Measurements from ENCODE around the gene UNC13C. TPM values are rescaled to one million over a fixed set of nuclear protein-coding genes. Genes with fewer than 3 reads are reported as not detected.

Gene UNC13C
- 43.3 TPM in 2 replicates for total RNA-seq (2013; cell fraction: nucleolus; rRNA removed)
- 19.1 and 19.5 TPM in 2 replicates for total RNA-seq (2014; rRNA removed)
- total RNA-seq (2014; rRNA removed; fragmentation: Illumina TruSeq; extraction: Trizol) = 28.3 and 28.6 TPM in 2 replicates
- total RNA-seq (2021) = 17.7 and 18.0 TPM in 2 replicates
- 2.1 TPM for polyA plus RNA-seq (2011; ENCODE audit: low read depth)
- polyA plus RNA-seq (2011; rRNA removed) = 81.3 and 116 TPM in 2 replicates
- 28.2 and 31.3 TPM in 2 replicates for polyA plus RNA-seq (2011; cell fraction: cytosol; rRNA removed)
- polyA plus RNA-seq (2011; cell fraction: nucleus; rRNA removed) = 39.9 and 49.4 TPM in 2 replicates
- polyA plus RNA-seq (2012) = 5.7 TPM in 2 replicates
- 22.5 and 22.7 TPM in 2 replicates for polyA plus RNA-seq (2014; fragmentation: Illumina TruSeq; extraction: Trizol)
- 10 to 100 TPM; 23.6 to 26.5 TPM for polyA plus RNA-seq (2014; fragmentation: Nextera tagmentation; extraction: Ambion mirVana)
- 9.9 and 11.6 TPM in 2 replicates for polyA plus RNA-seq (2014; rRNA removed)
- 10 to 100 TPM; 72.6 to 74.3 TPM for polyA plus RNA-seq (2016; fragmentation: Nextera tagmentation; extraction: Ambion mirVana)
- 59.4 and 112 TPM in 2 replicates for polyA minus RNA-seq (2011; rRNA and poly(A)+ RNA removed)
- 55.2 and 63.8 TPM in 2 replicates for polyA minus RNA-seq (2011; cell fraction: cytosol; rRNA and poly(A)+ RNA removed)
- polyA minus RNA-seq (2011; cell fraction: nucleus; rRNA and poly(A)+ RNA removed) = 48.5 and 56.4 TPM in 2 replicates
- Bru-seq, nascent RNA = percentile 70 among the genes with signal in this experiment
- BruChase-seq, experiment 1, labeled RNA remaining after a 6-hour chase = percentile 56 among the genes with signal in this experiment
- percentile 62 among the genes with signal in this experiment for BruChase-seq, experiment 2, labeled RNA remaining after a 2-hour chase
- long read RNA-seq, experiment 1, partial matches to known transcripts = 16 of 224 reads
- long read RNA-seq, experiment 1, other reads (novel, unspliced or antisense) = 208 of 224 reads
- long read RNA-seq, experiment 2, partial matches to known transcripts = 1,216 of 1,385 reads
- long read RNA-seq, experiment 2, other reads (novel, unspliced or antisense) = 169 of 1,385 reads

GRCh38 chr15:53978253-53978906 lies at the start of gene UNC13C:
Gene UNC13C, plus strand, starts transcription at chr15:53978441. Its CDS starts 34,463 bp downstream, at chr15:54012904.
- RAD21 ChIA-PET (ENCODE audit: unreplicated experiment) = interaction anchor here (0.6 to 7.1 kb wide), 23 partner anchors 11 to 1457 kb away, joined by 3 to 76 read pairs (median 4); no protein-coding TSS in a partner anchor
- no peak for FAIRE-seq
- TF ChIP-seq PAX8 (IDR thresholded peaks at IDR 0.05) (no peak), TCF7 (IDR thresholded peaks at IDR 0.05; ENCODE audit: borderline replicate concordance) (no peak), NR2F1 (conservative IDR thresholded peaks at IDR 0.05) (no peak), ZSCAN29 (IDR thresholded peaks at IDR 0.05) (no peak), CBX5 (IDR thresholded peaks at IDR 0.05; ENCODE audit: low read depth) (no peak), BHLHE40 (IDR thresholded peaks at IDR 0.05; ENCODE audit: borderline replicate concordance in 1 of 2, low read depth in 2 of 2, low read length in 1 of 2) (peak in 1 of 2 experiments; percentile 35; a peak in 1 of 4 replicates), EZH2 (IDR thresholded peaks at IDR 0.05; ENCODE audit: borderline replicate concordance, control insufficient read depth, low read depth, low read length) (no peak), SREBF2 (IDR thresholded peaks at IDR 0.05; ENCODE audit: low read length) (no peak), DPF2 (IDR thresholded peaks at IDR 0.05) (no peak), RELB (IDR thresholded peaks at IDR 0.05; ENCODE audit: low read depth) (no peak), BCL11A (IDR thresholded peaks at IDR 0.05; ENCODE audit: low read depth, low read length) (no peak), SMARCA5 (IDR thresholded peaks at IDR 0.05) (peak; percentile 83; the same call in 1 of the 2 replicates), E2F8 (IDR thresholded peaks at IDR 0.05; ENCODE audit: low read depth, partially characterized antibody) (no peak), ATF7 (IDR thresholded peaks at IDR 0.05; ENCODE audit: low read depth) (no peak), ZNF622 (IDR thresholded peaks at IDR 0.05) (no peak), SP1 (IDR thresholded peaks at IDR 0.05; ENCODE audit: low read depth, low read length) (no peak)

More at GRCh38 chr15:53978253-53978906, at the start of gene UNC13C:
- Histone ChIP-seq H3K36me3 (ENCODE audit: control insufficient read depth in 2 of 2, insufficient read depth in 2 of 2, low read length in 1 of 2) (no peaks in the 10 kb centered on the region), H3K9ac (ENCODE audit: control insufficient read depth, insufficient read depth, low read length) (no peak within 1 kb of the TSS), H4K20me1 (ENCODE audit: control insufficient read depth, insufficient read depth) (no peaks in the 10 kb centered on the region), H2AFZ (ENCODE audit: control insufficient read depth, low read depth, low read length) (no peak within 1 kb of the TSS), H3K27me3 (replicated peaks in 1 of 2; ENCODE audit: control insufficient read depth in 2 of 2, insufficient read depth in 2 of 2, low read length in 1 of 2) (no peaks in the 10 kb centered on the region), H3K79me2 (ENCODE audit: control insufficient read depth, insufficient read depth, low read length) (no peaks in the 10 kb centered on the region), H3K4me1 (ENCODE audit: control insufficient read depth, insufficient read depth, low read length) (no peaks in the 10 kb centered on the region), H3K9me3 (replicated peaks; ENCODE audit: control insufficient read depth, insufficient read depth, low read length) (no peaks in the 10 kb centered on the region), H3K4me2 (ENCODE audit: control insufficient read depth, insufficient read depth) (no peak within 1 kb of the TSS), H3K27ac (ENCODE audit: control insufficient read depth, insufficient read depth) (no peak within 1 kb of the TSS), H3K4me3 (no peak within 1 kb of the TSS)
- 15% methylated on average over 26 of the region's 30 CpGs for WGBS (ENCODE audit: insufficient coverage, insufficient replicate concordance, low lambda C conversion rate, missing lambda C conversion rate)
- TSS peak; percentile 73 for BruUV-seq (replicated peaks)
- DNase-seq (ENCODE audit: low read depth, low spot score) = no peak
- SMC1A ChIA-PET (ENCODE audit: uncharacterized antibody, unreplicated experiment) = interaction anchor here (0.5 to 6.4 kb wide), 22 partner anchors 11 to 1340 kb away, joined by 3 to 52 read pairs (median 4); partner anchors contain the start of genes PIGB and PIGBOS1
- in situ Hi-C loops (cut with MboI) (loop anchor here (10.0 kb wide), 1 partner anchor 536 kb away; no protein-coding TSS in a partner anchor), intact Hi-C loops (cut with micrococcal nuclease; ENCODE audit: unreplicated experiment) (loop anchor here (5.0 to 10.0 kb wide), 5 partner anchors 104 to 604 kb away; no protein-coding TSS in a partner anchor)
- peak; percentile 74 for ATAC-seq
- CTCF ChIA-PET = interaction anchor here (0.6 to 6.0 kb wide), 13 partner anchors 8 to 1461 kb away, joined by 3 to 52 read pairs (median 3); no protein-coding TSS in a partner anchor
- POLR2A ChIA-PET = interaction anchor here (2.8 kb wide), 1 partner anchor 605 kb away, joined by 9 read pairs; no protein-coding TSS in a partner anchor

Measured in GM12878 (cell line).